Osteocyte (in vitro differentiated cells): ENCODE measurements around the gene B4GALT2. TPM values are rescaled to one million over a fixed set of nuclear protein-coding genes. Genes with fewer than 3 reads are reported as not detected.

Experiments
- DNase-seq: peaks from one replicate; pipeline ENCODE4 v3.0.0; 2021; ENCODE audit warnings: mixed read lengths; ENCODE audit not compliant: unreplicated experiment; ENCODE audit errors: extremely low spot score
- H3K27ac Mint-ChIP-seq: one replicate; pipeline ENCODE4 v1.8.0; 2021; ENCODE audit warnings: mild to moderate bottlenecking, mixed read lengths; ENCODE audit not compliant: unreplicated experiment
- H3K27me3 Mint-ChIP-seq: one replicate; pipeline ENCODE4 v1.8.0; 2021; ENCODE audit warnings: mixed read lengths; ENCODE audit not compliant: unreplicated experiment
- H3K36me3 Mint-ChIP-seq: one replicate; pipeline ENCODE4 v1.8.0; 2021; ENCODE audit warnings: mixed read lengths; ENCODE audit not compliant: unreplicated experiment
- H3K4me1 Mint-ChIP-seq: one replicate; pipeline ENCODE4 v1.8.0; 2021; ENCODE audit warnings: mixed read lengths; ENCODE audit not compliant: unreplicated experiment
- H3K4me3 Mint-ChIP-seq: one replicate; pipeline ENCODE4 v1.8.0; 2021; ENCODE audit warnings: mild to moderate bottlenecking, moderate library complexity, mixed read lengths; ENCODE audit not compliant: unreplicated experiment
- H3K9me3 Mint-ChIP-seq: one replicate; pipeline ENCODE4 v1.8.0; 2021; ENCODE audit warnings: mixed read lengths; ENCODE audit not compliant: unreplicated experiment
- CTCF ChIP-seq: fragments of 200-600 bp; sonication (generic); IDR thresholded peaks from 2 replicates; pipeline ENCODE4 v1.5.0; 2021; ENCODE audit warnings: antibody characterized with exemption, mild to moderate bottlenecking, moderate library complexity
- total RNA-seq: library from RNA; stranded (reverse); gene quantifications from 2 replicates; pipeline ENCODE4 v1.2.1, GENCODE V29; 2021

B4GALT2 gene
- total RNA-seq, 1 donor from 2014 or later, result 65.5 TPM

DNA sequence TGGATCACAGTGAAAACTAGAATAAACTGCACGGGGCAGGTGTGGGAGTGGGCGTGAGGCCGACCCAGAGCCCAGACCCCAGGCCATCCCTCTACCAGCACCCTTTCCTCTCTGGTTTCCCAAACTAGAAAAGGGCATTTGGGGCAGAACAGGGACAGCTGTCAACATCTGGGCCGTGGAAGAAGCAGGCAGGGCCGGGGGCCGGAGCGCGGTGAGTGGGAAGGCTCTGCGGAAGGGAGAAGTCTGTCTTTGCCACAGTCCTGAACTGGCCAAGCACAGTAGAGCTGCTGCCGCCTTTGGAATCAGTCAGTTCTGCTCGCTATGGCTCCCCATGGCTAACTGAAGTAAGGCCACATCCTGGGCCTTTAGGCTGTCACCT lies 19.0 kb downstream of the B4GALT2 start:
- TF ChIP-seq CTCF, result no peak
- Mint-ChIP-seq H3K27ac (no peak overlapping the region), H3K9me3 (no peaks in the 10 kb centered on the region), H3K36me3 (peaks cover 13% of the 10 kb centered on the region), H3K4me3 (no peak overlapping the region), H3K27me3 (no peaks in the 10 kb centered on the region), H3K4me1 (peaks cover 3% of the 10 kb centered on the region)
- no peak for DNase-seq

GRCh38 chr1:43999455-43999854 lies 20.4 kb downstream of the B4GALT2 start:
- H3K4me1 Mint-ChIP-seq, result peaks cover 3% of the 10 kb centered on the region

DNA sequence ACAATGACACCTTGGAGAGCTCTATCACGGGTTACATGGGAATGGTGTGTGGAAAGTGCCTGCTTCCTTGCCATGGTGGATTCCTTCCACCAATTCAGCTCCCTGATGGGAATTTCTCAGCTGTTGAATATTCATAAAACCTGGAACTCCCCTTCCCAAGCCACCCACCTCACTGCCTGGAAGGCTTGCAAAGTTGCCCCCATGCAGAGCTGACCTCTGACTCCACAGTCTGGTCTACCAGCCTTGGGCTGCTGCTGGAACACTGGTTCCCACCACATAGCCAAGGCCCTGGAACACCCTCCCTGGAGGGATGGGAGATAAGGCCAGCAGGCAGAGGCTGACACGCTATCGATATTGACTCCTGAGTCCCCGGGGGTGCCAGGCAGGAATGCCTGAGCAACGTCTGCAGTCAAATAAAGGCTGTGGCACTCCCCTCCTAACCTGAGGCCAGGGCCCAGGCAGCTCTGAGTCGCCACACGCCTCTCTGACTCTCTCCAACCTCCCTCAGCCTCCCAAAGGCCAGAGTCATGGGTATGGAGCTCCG lies 21.2 kb downstream of the B4GALT2 start:
- H3K9me3 Mint-ChIP-seq, result no peaks in the 10 kb centered on the region
- DNase-seq, result no peak
- TF ChIP-seq CTCF, result no peak
- H3K27ac Mint-ChIP-seq, result no peak overlapping the region
- no peaks in the 10 kb centered on the region for H3K4me1 Mint-ChIP-seq
- H3K4me3 Mint-ChIP-seq, result no peak overlapping the region
- no peaks in the 10 kb centered on the region for H3K27me3 Mint-ChIP-seq
- peaks cover 19% of the 10 kb centered on the region for H3K36me3 Mint-ChIP-seq

More at GRCh38 chr1:43999455-43999854, 20.4 kb downstream of the B4GALT2 start:
- Mint-ChIP-seq H3K27ac (no peak overlapping the region), H3K4me3 (no peak overlapping the region), H3K27me3 (no peaks in the 10 kb centered on the region), H3K36me3 (peaks cover 15% of the 10 kb centered on the region), H3K9me3 (no peaks in the 10 kb centered on the region)
- TF ChIP-seq CTCF, result no peak
- DNase-seq, result no peak

DNA sequence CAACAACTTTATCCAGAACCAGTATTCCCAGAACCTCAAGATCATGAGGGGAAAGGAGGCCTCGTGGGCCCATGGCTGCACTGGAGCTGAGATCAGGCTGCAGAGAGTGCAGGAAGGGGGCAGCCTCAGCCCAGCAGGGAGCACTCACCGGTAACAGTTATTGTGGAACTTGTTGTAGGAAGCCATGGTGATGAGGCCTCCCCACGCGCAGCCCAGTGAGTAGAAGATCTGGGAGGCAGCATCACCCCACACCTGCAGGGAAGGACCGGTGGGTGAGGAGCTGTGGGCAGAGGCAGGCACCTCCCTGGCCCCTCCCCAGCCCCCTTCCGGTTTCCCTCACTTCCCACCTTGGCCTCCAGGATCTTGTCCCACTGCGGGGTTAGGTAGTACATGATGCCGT lies 23.2 kb downstream of the B4GALT2 start:
- no peaks in the 10 kb centered on the region for H3K27me3 Mint-ChIP-seq
- no peak for TF ChIP-seq CTCF
- no peaks in the 10 kb centered on the region for H3K9me3 Mint-ChIP-seq
- DNase-seq, result no peak
- H3K4me3 Mint-ChIP-seq, result no peak overlapping the region
- H3K27ac Mint-ChIP-seq, result no peak overlapping the region
- H3K4me1 Mint-ChIP-seq, result peaks cover 6% of the 10 kb centered on the region
- H3K36me3 Mint-ChIP-seq, result peaks cover 22% of the 10 kb centered on the region

DNA sequence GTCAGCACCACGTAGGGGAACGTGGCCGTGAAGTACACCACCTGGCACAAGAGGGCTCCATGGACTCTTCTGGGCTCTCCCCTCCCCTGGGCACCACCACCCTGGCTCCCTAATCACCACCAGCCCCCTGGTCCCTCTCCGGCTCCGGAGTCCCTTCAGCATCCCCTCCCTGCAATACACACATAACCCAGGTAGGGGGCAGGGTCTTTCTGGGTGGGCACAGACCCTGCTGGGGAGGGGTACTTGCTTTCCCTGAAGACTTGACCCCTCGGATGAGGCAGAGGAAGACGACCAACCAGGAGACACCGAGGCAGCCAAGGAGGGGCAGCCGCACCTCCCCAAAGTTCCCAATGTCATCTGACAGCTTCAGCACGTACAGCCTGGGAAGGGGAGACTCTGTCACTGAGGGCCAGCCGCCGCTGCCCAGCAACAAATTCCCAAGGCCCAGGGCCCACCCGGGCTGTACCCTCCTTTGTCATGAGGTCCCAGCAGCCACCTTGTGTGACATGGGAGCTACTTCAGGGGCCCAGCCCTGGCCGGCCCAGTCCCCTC lies 23.7 kb downstream of the B4GALT2 start:
- Mint-ChIP-seq H3K4me1 (peaks cover 6% of the 10 kb centered on the region), H3K9me3 (no peaks in the 10 kb centered on the region)
- TF ChIP-seq CTCF, result peak; percentile 23

More for the DNA sequence above, 23.7 kb downstream of the B4GALT2 start:
- H3K27me3 Mint-ChIP-seq, result no peaks in the 10 kb centered on the region
- H3K27ac Mint-ChIP-seq, result no peak overlapping the region
- no peak for DNase-seq
- peaks cover 22% of the 10 kb centered on the region for H3K36me3 Mint-ChIP-seq
- no peak overlapping the region for H3K4me3 Mint-ChIP-seq
